NCI-H2227 treated with DMSO at 0.1 percent for 48 hours (cell line): ENCODE results near the gene FBXO38.

Experiments
- DNase-seq: peaks from one replicate; lab custom pipeline; 2025; lab: John Stamatoyannopoulos, UW

FBXO38 gene

GRCh38 chr5:148386041-148386440, 2.3 kb downstream of the FBXO38 start:
- no peak for DNase-seq

GRCh38 chr5:148387325-148387724, 3.6 kb downstream of the FBXO38 start:
- no peak for DNase-seq

- DNase-seq = no peak
These were observed 4.9 kb downstream of the FBXO38 start for GRCh38 chr5:148388696-148389095.

GRCh38 chr5:148390914-148391313, 7.2 kb downstream of the FBXO38 start:
- no peak for DNase-seq

- DNase-seq = no peak
These were observed 7.7 kb downstream of the FBXO38 start for GRCh38 chr5:148391422-148391821.

GRCh38 chr5:148393390-148393741, 9.6 kb downstream of the FBXO38 start:
- no peak for DNase-seq

GRCh38 chr5:148394587-148395019, 10.8 kb downstream of the FBXO38 start:
- DNase-seq = no peak

- no peak for DNase-seq
These were observed 11.3 kb downstream of the FBXO38 start for GRCh38 chr5:148395031-148395430.

- DNase-seq = no peak
These were observed 14.3 kb downstream of the FBXO38 start for GRCh38 chr5:148397968-148398595.

- no peak for DNase-seq
These were observed 15.0 kb downstream of the FBXO38 start for GRCh38 chr5:148398698-148399121.

- no peak for DNase-seq
These were observed 17.8 kb downstream of the FBXO38 start for GRCh38 chr5:148401604-148402003.

- no peak for DNase-seq
These were observed 19.6 kb downstream of the FBXO38 start for GRCh38 chr5:148403344-148403743.

- no peak for DNase-seq
These were observed 22.6 kb downstream of the FBXO38 start for GRCh38 chr5:148406406-148406805.

GRCh38 chr5:148408092-148408491, 24.3 kb downstream of the FBXO38 start:
- no peak for DNase-seq

- DNase-seq = no peak
These were observed 28.4 kb downstream of the FBXO38 start for GRCh38 chr5:148412124-148412523.

GRCh38 chr5:148414833-148415232, 31.1 kb downstream of the FBXO38 start:
- DNase-seq = no peak

- DNase-seq = no peak
These were observed 32.7 kb downstream of the FBXO38 start for GRCh38 chr5:148416416-148416815.

- DNase-seq = no peak
These were observed 33.2 kb downstream of the FBXO38 start for GRCh38 chr5:148416921-148417320.

GRCh38 chr5:148418511-148418910, 34.8 kb downstream of the FBXO38 start:
- DNase-seq = no peak

- no peak for DNase-seq
These were observed 37.9 kb downstream of the FBXO38 start for GRCh38 chr5:148421661-148422060.

GRCh38 chr5:148425808-148426207, 42.0 kb downstream of the FBXO38 start:
- no peak for DNase-seq

GRCh38 chr5:148426514-148426913, 42.8 kb downstream of the FBXO38 start:
- no peak for DNase-seq

- no peak for DNase-seq
These were observed 43.7 kb downstream of the FBXO38 start for GRCh38 chr5:148427370-148428042.

- no peak for DNase-seq
These were observed 45.1 kb downstream of the FBXO38 start for GRCh38 chr5:148428848-148429247.
